GM23338 (cell line): ENCODE data around the gene SERPINC1. TPM values are rescaled to one million over a fixed set of nuclear protein-coding genes. Genes with fewer than 3 reads are reported as not detected.
A peak's percentile ranks its signal among the peaks of the same experiment; 100 is the strongest.

Experiments used
- ATAC-seq: fragments of 200-7000 bp; cut with Tn5 transposase; 3 replicates; pipeline ENCODE4 v1.9.1; 2020
- DNase-seq: peaks from one replicate; pipeline ENCODE4 v3.0.0-alpha.2; 2015; ENCODE audit warnings: low spot score
- H2AFZ ChIP-seq: fragments of 200-600 bp; sonication (generic); 2 replicates; pipeline ENCODE4 v1.8.0; 2016; ENCODE audit warnings: antibody characterized with exemption, mild to moderate bottlenecking, moderate library complexity
- H3F3A ChIP-seq: fragments of 200-600 bp; sonication (generic); replicated peaks from 2 replicates; pipeline ENCODE4 v1.8.0; 2017; ENCODE audit warnings: antibody characterized with exemption, mixed run types, low read depth
- H3K27ac ChIP-seq: fragments of 200-600 bp; sonication (generic); 2 replicates; pipeline ENCODE4 v1.6.1; 2016; ENCODE audit warnings: low read depth
- H3K27me3 ChIP-seq: fragments of 200-600 bp; sonication (generic); 2 replicates; pipeline ENCODE4 v1.8.0; 2016; ENCODE audit warnings: mild to moderate bottlenecking, mixed run types, moderate library complexity; ENCODE audit not compliant: insufficient read depth
- H3K36me3 ChIP-seq: fragments of 200-600 bp; sonication (generic); 2 replicates; pipeline ENCODE4 v1.8.0; 2016; ENCODE audit warnings: mild to moderate bottlenecking; ENCODE audit not compliant: insufficient read depth
- H3K4me1 ChIP-seq: fragments of 200-600 bp; sonication (generic); 2 replicates; pipeline ENCODE4 v1.8.0; 2016; ENCODE audit warnings: mild to moderate bottlenecking, moderate library complexity; ENCODE audit not compliant: insufficient read depth
- H3K4me2 ChIP-seq: fragments of 200-600 bp; sonication (generic); 2 replicates; pipeline ENCODE4 v1.7.1; 2017; ENCODE audit warnings: mixed run types
- H3K4me3 ChIP-seq: fragments of 200-600 bp; sonication (generic); 2 replicates; pipeline ENCODE4 v1.6.1; 2016; ENCODE audit warnings: mixed run types
- H3K79me2 ChIP-seq: fragments of 200-600 bp; sonication (generic); replicated peaks from 2 replicates; pipeline ENCODE4 v1.8.0; 2017; ENCODE audit warnings: mild to moderate bottlenecking; ENCODE audit not compliant: insufficient read depth
- H3K9me2 ChIP-seq: fragments of 200-600 bp; sonication (generic); 2 replicates; pipeline ENCODE4 v1.8.0; 2017; ENCODE audit not compliant: insufficient read depth
- H4K20me1 ChIP-seq: fragments of 200-600 bp; sonication (generic); replicated peaks from 2 replicates; pipeline ENCODE4 v1.8.0; 2017; ENCODE audit warnings: mild to moderate bottlenecking; ENCODE audit not compliant: insufficient read depth
- H3K27ac Mint-ChIP-seq: 2 replicates; pipeline ENCODE4 v1.8.0; 2020; ENCODE audit warnings: inconsistent platforms, mild to moderate bottlenecking, moderate library complexity, mixed read lengths
- H3K27me3 Mint-ChIP-seq: 3 replicates; pipeline ENCODE4 v1.8.0; 2022; ENCODE audit warnings: low read depth, mild to moderate bottlenecking, moderate library complexity, mixed read lengths, inconsistent platforms; ENCODE audit not compliant: insufficient read depth, poor library complexity
- H3K36me3 Mint-ChIP-seq: 3 replicates; pipeline ENCODE4 v1.8.0; 2021; ENCODE audit warnings: low read depth, mild to moderate bottlenecking, inconsistent platforms, moderate library complexity, mixed read lengths
- H3K4me1 Mint-ChIP-seq: 3 replicates; pipeline ENCODE4 v1.8.0; 2020; ENCODE audit warnings: mild to moderate bottlenecking, inconsistent platforms, mixed read lengths
- H3K4me3 Mint-ChIP-seq: 3 replicates; pipeline ENCODE4 v1.8.0; 2021; ENCODE audit warnings: moderate library complexity, mild to moderate bottlenecking, inconsistent platforms, mixed read lengths
- H3K9me3 Mint-ChIP-seq: 3 replicates; pipeline ENCODE4 v1.8.0; 2020; ENCODE audit warnings: moderate library complexity, mild to moderate bottlenecking, inconsistent platforms, mixed read lengths
- CREB1 ChIP-seq: fragments of 250-450 bp; sonication (Bioruptor Pico); IDR thresholded peaks from 2 replicates; pipeline ENCODE4 v1.5.0; 2020; ENCODE audit warnings: low read depth, mild to moderate bottlenecking, moderate library complexity
- EZH2 ChIP-seq: fragments of 200-600 bp; sonication (generic); IDR thresholded peaks from one replicate; pipeline ENCODE4 v1.8.0; 2017; ENCODE audit warnings: antibody characterized with exemption, mild to moderate bottlenecking, low read depth; ENCODE audit not compliant: unreplicated experiment
- EZH2phosphoT487 ChIP-seq: fragments of 200-600 bp; sonication (generic); IDR thresholded peaks from one replicate; pipeline ENCODE4 v1.8.1; 2018; ENCODE audit warnings: antibody characterized with exemption; ENCODE audit not compliant: unreplicated experiment
- JUNB ChIP-seq: IDR thresholded peaks from one replicate; pipeline ENCODE4 v1.6.1; 2016; ENCODE audit warnings: antibody characterized with exemption; ENCODE audit not compliant: unreplicated experiment
- NANOG ChIP-seq: IDR thresholded peaks from 2 replicates; pipeline ENCODE4 v1.6.1; 2016; ENCODE audit warnings: antibody characterized with exemption, borderline replicate concordance
- POLR2AphosphoS5 ChIP-seq: IDR thresholded peaks from 2 replicates; pipeline ENCODE4 v1.6.1; 2016; ENCODE audit warnings: antibody characterized with exemption, low read depth
- STAT1 ChIP-seq: IDR thresholded peaks from one replicate; pipeline ENCODE4 v1.6.1; 2016; ENCODE audit warnings: antibody characterized with exemption; ENCODE audit not compliant: unreplicated experiment
- ZNF114 ChIP-seq: fragments of 250-450 bp; sonication (Bioruptor Pico); IDR thresholded peaks from 2 replicates; pipeline ENCODE4 v1.5.0; 2020; ENCODE audit warnings: mild to moderate bottlenecking, moderate library complexity
- ZNF331 ChIP-seq: fragments of 250-450 bp; sonication (Bioruptor Pico); IDR thresholded peaks from 2 replicates; pipeline ENCODE4 v1.5.0; 2020; ENCODE audit warnings: low read depth, mild to moderate bottlenecking, moderate library complexity
- polyA plus RNA-seq: library from polyadenylated mRNA; unstranded; fragments of >200 nt; fragmentation: Nextera tagmentation; extraction: Ambion mirVana; gene quantifications from 2 replicates; pipeline ENCODE4 v1.2.1, GENCODE V29; 2016
- total RNA-seq: library from RNA; depleted of rRNA; stranded (reverse); fragments of >200 nt; shearing (Covaris generic); gene quantifications from 2 replicates; pipeline ENCODE4 v1.2.3, GENCODE V29; 2014
- TF ChIP-seq, protein P1 (sequence below): IDR thresholded peaks from 2 replicates; pipeline ENCODE4 v1.6.1; 2016; ENCODE audit warnings: antibody characterized with exemption
- TF ChIP-seq, protein P2 (sequence below): IDR thresholded peaks from one replicate; pipeline ENCODE4 v1.6.1; 2018; ENCODE audit warnings: antibody characterized with exemption; ENCODE audit not compliant: unreplicated experiment

Gene SERPINC1
- total and polyA plus RNA-seq, 2 experiments from 2014 or later: not detected

DNA sequence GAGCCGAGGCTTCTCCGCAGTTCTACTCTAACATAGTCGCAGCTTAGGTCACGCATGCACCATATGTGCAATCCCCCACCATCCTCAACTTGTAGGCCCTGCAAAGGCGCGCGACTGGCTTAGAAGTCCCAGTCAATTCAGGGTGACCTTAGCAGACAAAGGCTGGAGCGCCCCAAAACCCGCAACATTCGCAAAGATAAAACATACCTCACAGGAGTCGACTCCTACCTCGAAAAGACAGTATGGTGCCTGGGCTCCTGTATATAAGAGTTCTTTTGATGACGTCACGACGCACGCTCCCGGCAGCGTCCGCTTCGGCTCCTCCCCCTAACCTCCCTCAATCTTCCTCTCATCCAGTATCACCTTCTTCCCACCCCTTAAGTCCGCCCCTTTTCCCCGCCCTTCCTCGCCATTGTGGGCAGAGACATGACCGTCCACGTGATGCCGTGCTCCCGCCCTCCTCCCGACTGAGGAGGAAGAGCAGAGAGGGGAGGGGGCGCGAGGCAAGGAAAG is 49.3 kb downstream of the SERPINC1 start, which contains the start of gene GAS5:
Gene GAS5 (minus strand): TSS at position 237 of the 513 bp plus-strand sequence.
- Mint-ChIP-seq H3K9me3 (peaks cover 13% of the 10 kb centered on the region; the same call in 2 of the 3 replicates), H3K4me3 (peak within 1 kb of the TSS; percentile 100)

DNA sequence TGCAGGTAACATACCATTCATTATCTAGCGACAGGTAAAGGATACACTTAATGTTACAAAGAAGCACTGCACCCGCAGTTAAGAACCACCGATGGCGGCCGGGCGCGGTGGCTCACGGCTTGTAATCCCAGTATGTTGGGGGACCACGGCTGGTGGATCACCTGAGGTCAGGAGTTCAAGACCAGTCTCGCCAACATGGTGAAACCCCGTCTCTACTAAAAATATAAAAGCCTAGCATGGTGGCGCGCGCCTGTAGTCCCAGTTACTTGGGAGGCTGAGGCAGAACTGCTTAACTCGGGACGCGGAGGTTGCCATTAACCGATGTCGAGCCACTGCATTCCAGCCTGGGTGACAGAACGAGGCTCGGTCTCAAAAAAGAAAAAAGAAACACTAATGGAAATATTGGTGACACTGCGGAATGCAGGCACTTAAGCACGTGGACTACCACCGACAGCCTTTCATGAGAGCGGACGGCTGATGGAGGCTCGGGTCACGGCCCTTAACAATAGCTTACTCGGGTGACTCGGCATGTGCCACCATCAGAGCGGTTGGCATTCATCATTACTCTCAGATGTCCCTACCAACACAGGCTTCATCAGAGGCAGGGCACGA is 49.9 kb downstream of the SERPINC1 start:
- no peak overlapping the region for H2AFZ ChIP-seq
- peaks cover 13% of the 10 kb centered on the region; the same call in 2 of the 3 replicates for H3K9me3 Mint-ChIP-seq
- H3K4me3 Mint-ChIP-seq: peak overlapping the region; percentile 100
- TF ChIP-seq STAT1: no peak
- no peak for TF ChIP-seq ZNF114 (CRISPR knock-in tag)
- no peak for TF ChIP-seq EZH2
- TF ChIP-seq, protein P1, sequence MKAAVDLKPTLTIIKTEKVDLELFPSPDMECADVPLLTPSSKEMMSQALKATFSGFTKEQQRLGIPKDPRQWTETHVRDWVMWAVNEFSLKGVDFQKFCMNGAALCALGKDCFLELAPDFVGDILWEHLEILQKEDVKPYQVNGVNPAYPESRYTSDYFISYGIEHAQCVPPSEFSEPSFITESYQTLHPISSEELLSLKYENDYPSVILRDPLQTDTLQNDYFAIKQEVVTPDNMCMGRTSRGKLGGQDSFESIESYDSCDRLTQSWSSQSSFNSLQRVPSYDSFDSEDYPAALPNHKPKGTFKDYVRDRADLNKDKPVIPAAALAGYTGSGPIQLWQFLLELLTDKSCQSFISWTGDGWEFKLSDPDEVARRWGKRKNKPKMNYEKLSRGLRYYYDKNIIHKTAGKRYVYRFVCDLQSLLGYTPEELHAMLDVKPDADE: no peak
- no peak for TF ChIP-seq NANOG
- TF ChIP-seq CREB1: no peak
- no peak for TF ChIP-seq ZNF331
- TF ChIP-seq, protein P2, sequence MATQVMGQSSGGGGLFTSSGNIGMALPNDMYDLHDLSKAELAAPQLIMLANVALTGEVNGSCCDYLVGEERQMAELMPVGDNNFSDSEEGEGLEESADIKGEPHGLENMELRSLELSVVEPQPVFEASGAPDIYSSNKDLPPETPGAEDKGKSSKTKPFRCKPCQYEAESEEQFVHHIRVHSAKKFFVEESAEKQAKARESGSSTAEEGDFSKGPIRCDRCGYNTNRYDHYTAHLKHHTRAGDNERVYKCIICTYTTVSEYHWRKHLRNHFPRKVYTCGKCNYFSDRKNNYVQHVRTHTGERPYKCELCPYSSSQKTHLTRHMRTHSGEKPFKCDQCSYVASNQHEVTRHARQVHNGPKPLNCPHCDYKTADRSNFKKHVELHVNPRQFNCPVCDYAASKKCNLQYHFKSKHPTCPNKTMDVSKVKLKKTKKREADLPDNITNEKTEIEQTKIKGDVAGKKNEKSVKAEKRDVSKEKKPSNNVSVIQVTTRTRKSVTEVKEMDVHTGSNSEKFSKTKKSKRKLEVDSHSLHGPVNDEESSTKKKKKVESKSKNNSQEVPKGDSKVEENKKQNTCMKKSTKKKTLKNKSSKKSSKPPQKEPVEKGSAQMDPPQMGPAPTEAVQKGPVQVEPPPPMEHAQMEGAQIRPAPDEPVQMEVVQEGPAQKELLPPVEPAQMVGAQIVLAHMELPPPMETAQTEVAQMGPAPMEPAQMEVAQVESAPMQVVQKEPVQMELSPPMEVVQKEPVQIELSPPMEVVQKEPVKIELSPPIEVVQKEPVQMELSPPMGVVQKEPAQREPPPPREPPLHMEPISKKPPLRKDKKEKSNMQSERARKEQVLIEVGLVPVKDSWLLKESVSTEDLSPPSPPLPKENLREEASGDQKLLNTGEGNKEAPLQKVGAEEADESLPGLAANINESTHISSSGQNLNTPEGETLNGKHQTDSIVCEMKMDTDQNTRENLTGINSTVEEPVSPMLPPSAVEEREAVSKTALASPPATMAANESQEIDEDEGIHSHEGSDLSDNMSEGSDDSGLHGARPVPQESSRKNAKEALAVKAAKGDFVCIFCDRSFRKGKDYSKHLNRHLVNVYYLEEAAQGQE: no peak
- TF ChIP-seq EZH2phosphoT487: no peak
- no peak for TF ChIP-seq JUNB

More for the DNA sequence above, 49.3 kb downstream of the SERPINC1 start, which contains the start of gene GAS5:
- ATAC-seq (peak; percentile 81), DNase-seq (peak; percentile 100)
- Histone ChIP-seq H3K27ac (peak within 1 kb of the TSS; percentile 98), H4K20me1 (peaks cover 16% of the 10 kb centered on the region), H3K36me3 (peaks cover 42% of the 10 kb centered on the region), H3K4me3 (peak within 1 kb of the TSS; percentile 90), H3K4me2 (peak within 1 kb of the TSS; percentile 97), H3K9me2 (no peaks in the 10 kb centered on the region), H2AFZ (peak within 1 kb of the TSS; percentile 92), H3F3A (peaks cover 56% of the 10 kb centered on the region), H3K79me2 (peaks cover 67% of the 10 kb centered on the region), H3K27me3 (no peaks in the 10 kb centered on the region), H3K4me1 (peaks cover 35% of the 10 kb centered on the region)
- TF ChIP-seq CREB1 (peak; percentile 100), POLR2AphosphoS5 (peak; percentile 100), ZNF114 (CRISPR knock-in tag) (peak; percentile 83; the same call in 1 of the 2 replicates), EZH2 (no peak)
- H3K36me3 Mint-ChIP-seq: peaks cover 68% of the 10 kb centered on the region
- H3K27me3 Mint-ChIP-seq: peaks cover 42% of the 10 kb centered on the region
- peaks cover 43% of the 10 kb centered on the region for H3K4me1 Mint-ChIP-seq
- peak within 1 kb of the TSS; percentile 100 for H3K27ac Mint-ChIP-seq

More for the DNA sequence above, 49.9 kb downstream of the SERPINC1 start:
- Mint-ChIP-seq H3K4me1 (peaks cover 41% of the 10 kb centered on the region), H3K27ac (peak overlapping the region; percentile 100), H3K36me3 (peaks cover 71% of the 10 kb centered on the region), H3K27me3 (peaks cover 48% of the 10 kb centered on the region)
- Histone ChIP-seq H3K36me3 (peaks cover 42% of the 10 kb centered on the region), H3K4me1 (peaks cover 35% of the 10 kb centered on the region), H3K4me2 (peak overlapping the region; percentile 87), H3F3A (peaks cover 59% of the 10 kb centered on the region), H3K4me3 (peak overlapping the region; percentile 90), H4K20me1 (peaks cover 16% of the 10 kb centered on the region), H3K79me2 (peaks cover 61% of the 10 kb centered on the region), H3K27ac (peak overlapping the region; percentile 96), H3K27me3 (no peaks in the 10 kb centered on the region), H3K9me2 (no peaks in the 10 kb centered on the region)
- DNase-seq (no peak), ATAC-seq (no peak)
